WTC11 (cell line): ENCODE results near the gene IRF3. TPM values are rescaled to one million over a fixed set of nuclear protein-coding genes. Genes with fewer than 3 reads are reported as not detected.

Experiments
- ATAC-seq: fragments of 200-7000 bp; cut with Tn5 transposase; 2 replicates; pipeline ENCODE4 v1.10.0; 2021; ENCODE audit warnings: mild to moderate bottlenecking, moderate library complexity
- CTCF ChIA-PET: fragments of 300-600 bp; sonication (Branson Sonifier 250); formaldehyde crosslinking; loops from one replicate; lab custom pipeline; 2021; ENCODE audit warnings: antibody characterized with exemption; lab: Charles Lee
- POLR2A ChIA-PET: fragments of 350-600 bp; sonication (Branson Sonifier 250); formaldehyde crosslinking; loops from one replicate; lab custom pipeline; 2021; ENCODE audit warnings: antibody characterized with exemption; lab: Charles Lee
- DNase-seq: peaks from one replicate; pipeline ENCODE4 v3.0.0; 2021; ENCODE audit warnings: low spot score
- H3K27ac Mint-ChIP-seq: 2 replicates; pipeline ENCODE4 v1.8.0; 2021; ENCODE audit warnings: mixed read lengths
- H3K27me3 Mint-ChIP-seq: 2 replicates; pipeline ENCODE4 v1.8.0; 2021; ENCODE audit warnings: low read depth, mild to moderate bottlenecking, moderate library complexity, mixed read lengths
- H3K36me3 Mint-ChIP-seq: 2 replicates; pipeline ENCODE4 v1.8.0; 2021; ENCODE audit warnings: mixed read lengths
- H3K4me1 Mint-ChIP-seq: 2 replicates; pipeline ENCODE4 v1.8.0; 2022; ENCODE audit warnings: mixed read lengths
- H3K4me3 Mint-ChIP-seq: 2 replicates; pipeline ENCODE4 v1.8.0; 2021; ENCODE audit warnings: mild to moderate bottlenecking, moderate library complexity, mixed read lengths
- H3K9me3 Mint-ChIP-seq: 2 replicates; pipeline ENCODE4 v1.8.0; 2021; ENCODE audit warnings: mixed read lengths
- CREM ChIP-seq: sonication (generic); formaldehyde crosslinking; IDR thresholded peaks from 2 replicates; pipeline ENCODE4 v1.8.1; 2022; ENCODE audit warnings: mild to moderate bottlenecking, missing genetic modification reagents, moderate library complexity
- NFE2L1 ChIP-seq: sonication (generic); formaldehyde crosslinking; IDR thresholded peaks from 2 replicates; pipeline ENCODE4 v1.8.1; 2023; ENCODE audit warnings: missing genetic modification reagents
- NR2C2 ChIP-seq: sonication (generic); formaldehyde crosslinking; IDR thresholded peaks from 2 replicates; pipeline ENCODE4 v1.8.0; 2022; ENCODE audit warnings: mild to moderate bottlenecking, missing genetic modification reagents
- SMAD4 ChIP-seq: sonication (generic); formaldehyde crosslinking; IDR thresholded peaks from 2 replicates; pipeline ENCODE4 v1.8.0; 2022; ENCODE audit warnings: mild to moderate bottlenecking, missing genetic modification reagents
- SP1 ChIP-seq: sonication (generic); formaldehyde crosslinking; conservative IDR thresholded peaks from 2 replicates; pipeline ENCODE4 v1.8.1; 2022; ENCODE audit warnings: missing genetic modification reagents
- ZNF671 ChIP-seq: fragments of 250-450 bp; sonication (Bioruptor Pico); IDR thresholded peaks from 2 replicates; pipeline ENCODE4 v1.8.0; 2021; ENCODE audit warnings: mild to moderate bottlenecking
- total RNA-seq: library from RNA; stranded (reverse); gene quantifications from 3 replicates; pipeline ENCODE4 v1.2.3, GENCODE V29; 2021
- TF ChIP-seq, protein P1 (sequence below): sonication (generic); formaldehyde crosslinking; IDR thresholded peaks from 2 replicates; pipeline ENCODE4 v1.8.0; 2022; ENCODE audit warnings: mild to moderate bottlenecking, missing genetic modification reagents
- TF ChIP-seq, protein P2 (sequence below): sonication (generic); formaldehyde crosslinking; IDR thresholded peaks from 2 replicates; pipeline ENCODE4 v1.8.1; 2023; ENCODE audit warnings: mild to moderate bottlenecking, missing genetic modification reagents
- TF ChIP-seq, protein P3 (sequence below): sonication (generic); formaldehyde crosslinking; IDR thresholded peaks from 2 replicates; pipeline ENCODE4 v1.8.1; 2022; ENCODE audit warnings: low read depth, missing genetic modification reagents, borderline replicate concordance
- TF ChIP-seq, protein P4 (sequence below): sonication (generic); formaldehyde crosslinking; IDR thresholded peaks from 2 replicates; pipeline ENCODE4 v1.8.1; 2022; ENCODE audit warnings: low read depth, mild to moderate bottlenecking, moderate library complexity, missing genetic modification reagents, borderline replicate concordance
- TF ChIP-seq, protein P5 (sequence below): sonication (generic); formaldehyde crosslinking; IDR thresholded peaks from 2 replicates; pipeline ENCODE4 v1.8.1; 2022; ENCODE audit warnings: mild to moderate bottlenecking, moderate library complexity, missing genetic modification reagents
- TF ChIP-seq, protein P6 (sequence below): sonication (generic); formaldehyde crosslinking; IDR thresholded peaks from 2 replicates; pipeline ENCODE4 v1.8.0; 2022; ENCODE audit warnings: missing genetic modification reagents
- TF ChIP-seq, protein P7 (sequence below): sonication (generic); formaldehyde crosslinking; conservative IDR thresholded peaks from 2 replicates; pipeline ENCODE4 v1.8.1; 2023; ENCODE audit warnings: mild to moderate bottlenecking, low read depth, missing genetic modification reagents, moderate library complexity
- TF ChIP-seq, protein P8 (sequence below): sonication (generic); formaldehyde crosslinking; conservative IDR thresholded peaks from 2 replicates; pipeline ENCODE4 v1.8.1; 2022; ENCODE audit warnings: mild to moderate bottlenecking, missing genetic modification reagents

Gene IRF3
- total RNA-seq, 1 experiment from 2014 or later = 165 TPM

DNA sequence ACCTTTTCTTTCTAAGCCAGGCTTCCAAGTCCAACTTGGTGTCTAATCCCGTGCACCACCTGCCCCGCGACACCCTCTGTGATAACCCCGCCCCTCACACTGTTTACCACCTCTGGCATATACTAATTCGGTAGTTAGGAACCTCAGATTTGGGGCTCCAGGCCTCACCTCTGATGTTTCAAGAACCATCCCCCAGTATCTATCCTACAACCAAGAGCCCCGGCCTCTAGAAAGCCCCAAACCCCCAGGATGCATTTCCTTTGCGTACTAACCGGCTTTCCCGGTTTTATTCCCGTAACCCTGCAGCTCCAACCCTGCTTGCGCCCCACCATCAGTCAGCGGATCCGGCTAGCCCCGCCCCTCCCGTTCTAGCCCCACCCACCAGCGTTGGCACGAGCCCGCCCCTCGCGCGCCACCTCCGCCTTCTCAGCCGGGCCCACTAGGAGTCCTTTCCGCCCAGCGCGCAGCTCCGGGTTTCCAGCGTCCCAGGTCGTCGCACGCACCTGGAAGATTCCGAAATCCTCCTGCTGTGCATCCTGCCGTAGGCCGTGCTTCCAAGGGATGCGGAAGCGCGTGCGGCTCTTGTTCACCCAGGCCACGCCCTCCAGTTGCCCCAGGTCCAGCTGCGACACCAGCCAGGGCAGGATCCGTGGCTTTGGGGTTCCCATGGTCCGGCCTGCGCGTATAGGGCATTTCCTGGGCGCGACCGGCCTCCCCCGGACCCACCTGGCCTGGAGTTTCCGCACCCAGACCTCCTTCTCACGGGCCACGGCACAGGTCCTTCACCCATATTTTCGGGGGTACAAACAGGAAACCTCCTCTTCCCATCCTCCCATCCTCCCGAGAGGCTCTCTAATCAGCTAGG, 1.3 kb downstream of the IRF3 start (continued):
- TF ChIP-seq, protein P1, sequence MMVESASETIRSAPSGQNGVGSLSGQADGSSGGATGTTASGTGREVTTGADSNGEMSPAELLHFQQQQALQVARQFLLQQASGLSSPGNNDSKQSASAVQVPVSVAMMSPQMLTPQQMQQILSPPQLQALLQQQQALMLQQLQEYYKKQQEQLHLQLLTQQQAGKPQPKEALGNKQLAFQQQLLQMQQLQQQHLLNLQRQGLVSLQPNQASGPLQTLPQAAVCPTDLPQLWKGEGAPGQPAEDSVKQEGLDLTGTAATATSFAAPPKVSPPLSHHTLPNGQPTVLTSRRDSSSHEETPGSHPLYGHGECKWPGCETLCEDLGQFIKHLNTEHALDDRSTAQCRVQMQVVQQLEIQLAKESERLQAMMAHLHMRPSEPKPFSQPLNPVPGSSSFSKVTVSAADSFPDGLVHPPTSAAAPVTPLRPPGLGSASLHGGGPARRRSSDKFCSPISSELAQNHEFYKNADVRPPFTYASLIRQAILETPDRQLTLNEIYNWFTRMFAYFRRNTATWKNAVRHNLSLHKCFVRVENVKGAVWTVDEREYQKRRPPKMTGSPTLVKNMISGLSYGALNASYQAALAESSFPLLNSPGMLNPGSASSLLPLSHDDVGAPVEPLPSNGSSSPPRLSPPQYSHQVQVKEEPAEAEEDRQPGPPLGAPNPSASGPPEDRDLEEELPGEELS = peak; percentile 86
- TF ChIP-seq, protein P2, sequence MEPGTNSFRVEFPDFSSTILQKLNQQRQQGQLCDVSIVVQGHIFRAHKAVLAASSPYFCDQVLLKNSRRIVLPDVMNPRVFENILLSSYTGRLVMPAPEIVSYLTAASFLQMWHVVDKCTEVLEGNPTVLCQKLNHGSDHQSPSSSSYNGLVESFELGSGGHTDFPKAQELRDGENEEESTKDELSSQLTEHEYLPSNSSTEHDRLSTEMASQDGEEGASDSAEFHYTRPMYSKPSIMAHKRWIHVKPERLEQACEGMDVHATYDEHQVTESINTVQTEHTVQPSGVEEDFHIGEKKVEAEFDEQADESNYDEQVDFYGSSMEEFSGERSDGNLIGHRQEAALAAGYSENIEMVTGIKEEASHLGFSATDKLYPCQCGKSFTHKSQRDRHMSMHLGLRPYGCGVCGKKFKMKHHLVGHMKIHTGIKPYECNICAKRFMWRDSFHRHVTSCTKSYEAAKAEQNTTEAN = peak; percentile 77; the same call in 1 of the 2 replicates
- TF ChIP-seq, protein P3, sequence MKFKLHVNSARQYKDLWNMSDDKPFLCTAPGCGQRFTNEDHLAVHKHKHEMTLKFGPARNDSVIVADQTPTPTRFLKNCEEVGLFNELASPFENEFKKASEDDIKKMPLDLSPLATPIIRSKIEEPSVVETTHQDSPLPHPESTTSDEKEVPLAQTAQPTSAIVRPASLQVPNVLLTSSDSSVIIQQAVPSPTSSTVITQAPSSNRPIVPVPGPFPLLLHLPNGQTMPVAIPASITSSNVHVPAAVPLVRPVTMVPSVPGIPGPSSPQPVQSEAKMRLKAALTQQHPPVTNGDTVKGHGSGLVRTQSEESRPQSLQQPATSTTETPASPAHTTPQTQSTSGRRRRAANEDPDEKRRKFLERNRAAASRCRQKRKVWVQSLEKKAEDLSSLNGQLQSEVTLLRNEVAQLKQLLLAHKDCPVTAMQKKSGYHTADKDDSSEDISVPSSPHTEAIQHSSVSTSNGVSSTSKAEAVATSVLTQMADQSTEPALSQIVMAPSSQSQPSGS (CRISPR knock-in tag) = no peak
- peak; percentile 87 for TF ChIP-seq SP1 (CRISPR knock-in tag)
- 0 out of 2 replicates have a peak, but pooled peaks have one; percentile 63 for TF ChIP-seq CREM (CRISPR knock-in tag)
- no peak for TF ChIP-seq NFE2L1 (CRISPR knock-in tag)
- TF ChIP-seq, protein P4, sequence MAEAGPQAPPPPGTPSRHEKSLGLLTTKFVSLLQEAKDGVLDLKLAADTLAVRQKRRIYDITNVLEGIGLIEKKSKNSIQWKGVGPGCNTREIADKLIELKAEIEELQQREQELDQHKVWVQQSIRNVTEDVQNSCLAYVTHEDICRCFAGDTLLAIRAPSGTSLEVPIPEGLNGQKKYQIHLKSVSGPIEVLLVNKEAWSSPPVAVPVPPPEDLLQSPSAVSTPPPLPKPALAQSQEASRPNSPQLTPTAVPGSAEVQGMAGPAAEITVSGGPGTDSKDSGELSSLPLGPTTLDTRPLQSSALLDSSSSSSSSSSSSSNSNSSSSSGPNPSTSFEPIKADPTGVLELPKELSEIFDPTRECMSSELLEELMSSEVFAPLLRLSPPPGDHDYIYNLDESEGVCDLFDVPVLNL = no peak
- 0 out of 2 replicates have a peak, but pooled peaks have one; percentile 23 for TF ChIP-seq SMAD4

DNA sequence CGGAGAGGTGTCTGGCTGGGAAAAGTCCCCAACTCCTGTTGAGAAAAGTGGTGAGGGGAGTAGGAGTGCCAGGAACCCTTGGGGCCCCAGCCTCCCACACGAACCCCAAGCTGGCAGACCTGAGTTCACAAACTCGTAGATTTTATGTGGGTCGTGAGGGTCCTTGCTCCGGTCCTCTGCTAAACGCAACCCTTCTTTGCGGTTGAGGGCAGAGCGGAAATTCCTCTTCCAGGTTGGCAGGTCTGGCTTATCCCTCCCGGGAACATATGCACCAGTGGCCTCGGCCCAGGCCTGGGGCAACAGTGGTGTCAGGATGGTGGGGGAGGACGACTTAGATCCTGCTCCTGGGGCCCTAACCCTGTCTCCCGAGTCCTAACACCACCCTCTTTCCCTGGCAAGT, 2.4 kb downstream of the IRF3 start:
- TF ChIP-seq, protein P5, sequence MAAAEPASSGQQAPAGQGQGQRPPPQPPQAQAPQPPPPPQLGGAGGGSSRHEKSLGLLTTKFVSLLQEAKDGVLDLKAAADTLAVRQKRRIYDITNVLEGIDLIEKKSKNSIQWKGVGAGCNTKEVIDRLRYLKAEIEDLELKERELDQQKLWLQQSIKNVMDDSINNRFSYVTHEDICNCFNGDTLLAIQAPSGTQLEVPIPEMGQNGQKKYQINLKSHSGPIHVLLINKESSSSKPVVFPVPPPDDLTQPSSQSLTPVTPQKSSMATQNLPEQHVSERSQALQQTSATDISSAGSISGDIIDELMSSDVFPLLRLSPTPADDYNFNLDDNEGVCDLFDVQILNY = no peak
- H3K4me3 Mint-ChIP-seq = peak overlapping the region; percentile 30; the same call in 1 of the 2 replicates
- POLR2A ChIA-PET = interaction anchor here (2.7 kb wide), 1 partner anchor 13 kb away, joined by 29 read pairs; the partner anchor contains the start of gene PRMT1

DNA sequence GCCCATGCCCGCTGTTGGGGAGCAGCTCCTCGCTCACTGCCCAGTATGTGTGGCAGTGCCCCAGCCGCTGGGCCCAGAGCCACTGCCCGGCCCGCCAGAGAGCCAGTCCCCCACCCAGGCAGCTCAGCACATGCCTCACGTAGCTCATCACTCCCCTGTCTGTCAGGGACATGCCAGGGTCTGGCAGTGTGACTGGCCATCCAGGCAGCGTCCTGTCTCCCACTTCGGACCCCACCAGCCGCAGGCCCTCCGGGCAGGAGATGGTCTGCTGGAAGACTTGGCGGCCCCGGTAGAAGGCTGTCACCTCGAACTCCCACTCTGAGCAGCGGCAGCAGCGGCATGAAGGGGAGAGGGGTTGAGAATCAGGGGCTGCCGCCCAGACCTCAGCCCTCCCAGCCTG, 3.6 kb downstream of the IRF3 start:
- H3K36me3 Mint-ChIP-seq = peaks cover 50% of the 10 kb centered on the region
- POLR2A ChIA-PET = interaction anchor here (0.8 kb wide), 1 partner anchor 20 kb away, joined by 4 read pairs; the partner anchor contains the start of gene SCAF1
- ATAC-seq = no peak
- TF ChIP-seq, protein P6, sequence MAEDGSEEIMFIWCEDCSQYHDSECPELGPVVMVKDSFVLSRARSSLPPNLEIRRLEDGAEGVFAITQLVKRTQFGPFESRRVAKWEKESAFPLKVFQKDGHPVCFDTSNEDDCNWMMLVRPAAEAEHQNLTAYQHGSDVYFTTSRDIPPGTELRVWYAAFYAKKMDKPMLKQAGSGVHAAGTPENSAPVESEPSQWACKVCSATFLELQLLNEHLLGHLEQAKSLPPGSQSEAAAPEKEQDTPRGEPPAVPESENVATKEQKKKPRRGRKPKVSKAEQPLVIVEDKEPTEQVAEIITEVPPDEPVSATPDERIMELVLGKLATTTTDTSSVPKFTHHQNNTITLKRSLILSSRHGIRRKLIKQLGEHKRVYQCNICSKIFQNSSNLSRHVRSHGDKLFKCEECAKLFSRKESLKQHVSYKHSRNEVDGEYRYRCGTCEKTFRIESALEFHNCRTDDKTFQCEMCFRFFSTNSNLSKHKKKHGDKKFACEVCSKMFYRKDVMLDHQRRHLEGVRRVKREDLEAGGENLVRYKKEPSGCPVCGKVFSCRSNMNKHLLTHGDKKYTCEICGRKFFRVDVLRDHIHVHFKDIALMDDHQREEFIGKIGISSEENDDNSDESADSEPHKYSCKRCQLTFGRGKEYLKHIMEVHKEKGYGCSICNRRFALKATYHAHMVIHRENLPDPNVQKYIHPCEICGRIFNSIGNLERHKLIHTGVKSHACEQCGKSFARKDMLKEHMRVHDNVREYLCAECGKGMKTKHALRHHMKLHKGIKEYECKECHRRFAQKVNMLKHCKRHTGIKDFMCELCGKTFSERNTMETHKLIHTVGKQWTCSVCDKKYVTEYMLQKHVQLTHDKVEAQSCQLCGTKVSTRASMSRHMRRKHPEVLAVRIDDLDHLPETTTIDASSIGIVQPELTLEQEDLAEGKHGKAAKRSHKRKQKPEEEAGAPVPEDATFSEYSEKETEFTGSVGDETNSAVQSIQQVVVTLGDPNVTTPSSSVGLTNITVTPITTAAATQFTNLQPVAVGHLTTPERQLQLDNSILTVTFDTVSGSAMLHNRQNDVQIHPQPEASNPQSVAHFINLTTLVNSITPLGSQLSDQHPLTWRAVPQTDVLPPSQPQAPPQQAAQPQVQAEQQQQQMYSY (CRISPR knock-in tag) = no peak
- no peak for TF ChIP-seq ZNF671 (CRISPR knock-in tag)
- TF ChIP-seq, protein P7, sequence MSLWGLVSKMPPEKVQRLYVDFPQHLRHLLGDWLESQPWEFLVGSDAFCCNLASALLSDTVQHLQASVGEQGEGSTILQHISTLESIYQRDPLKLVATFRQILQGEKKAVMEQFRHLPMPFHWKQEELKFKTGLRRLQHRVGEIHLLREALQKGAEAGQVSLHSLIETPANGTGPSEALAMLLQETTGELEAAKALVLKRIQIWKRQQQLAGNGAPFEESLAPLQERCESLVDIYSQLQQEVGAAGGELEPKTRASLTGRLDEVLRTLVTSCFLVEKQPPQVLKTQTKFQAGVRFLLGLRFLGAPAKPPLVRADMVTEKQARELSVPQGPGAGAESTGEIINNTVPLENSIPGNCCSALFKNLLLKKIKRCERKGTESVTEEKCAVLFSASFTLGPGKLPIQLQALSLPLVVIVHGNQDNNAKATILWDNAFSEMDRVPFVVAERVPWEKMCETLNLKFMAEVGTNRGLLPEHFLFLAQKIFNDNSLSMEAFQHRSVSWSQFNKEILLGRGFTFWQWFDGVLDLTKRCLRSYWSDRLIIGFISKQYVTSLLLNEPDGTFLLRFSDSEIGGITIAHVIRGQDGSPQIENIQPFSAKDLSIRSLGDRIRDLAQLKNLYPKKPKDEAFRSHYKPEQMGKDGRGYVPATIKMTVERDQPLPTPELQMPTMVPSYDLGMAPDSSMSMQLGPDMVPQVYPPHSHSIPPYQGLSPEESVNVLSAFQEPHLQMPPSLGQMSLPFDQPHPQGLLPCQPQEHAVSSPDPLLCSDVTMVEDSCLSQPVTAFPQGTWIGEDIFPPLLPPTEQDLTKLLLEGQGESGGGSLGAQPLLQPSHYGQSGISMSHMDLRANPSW (CRISPR knock-in tag) = no peak
- TF ChIP-seq, protein P1 = no peak
- TF ChIP-seq, protein P8, sequence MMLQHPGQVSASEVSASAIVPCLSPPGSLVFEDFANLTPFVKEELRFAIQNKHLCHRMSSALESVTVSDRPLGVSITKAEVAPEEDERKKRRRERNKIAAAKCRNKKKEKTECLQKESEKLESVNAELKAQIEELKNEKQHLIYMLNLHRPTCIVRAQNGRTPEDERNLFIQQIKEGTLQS (CRISPR knock-in tag) = no peak
- TF ChIP-seq NR2C2 = no peak

More for the DNA sequence above, 2.4 kb downstream of the IRF3 start:
- no peak for DNase-seq
- peaks cover 7% of the 10 kb centered on the region for H3K9me3 Mint-ChIP-seq
- no peak for ATAC-seq
- H3K27ac Mint-ChIP-seq = no peak overlapping the region
- H3K27me3 Mint-ChIP-seq = no peaks in the 10 kb centered on the region; the same call in 1 of the 2 replicates
- CTCF ChIA-PET = interaction anchor here (1.3 to 3.6 kb wide), 4 partner anchors 12 to 117 kb away, joined by 4 to 35 read pairs (median 11); partner anchors contain the start of genes PRMT1 and SCAF1
- peaks cover 48% of the 10 kb centered on the region for H3K36me3 Mint-ChIP-seq
- peaks cover 12% of the 10 kb centered on the region for H3K4me1 Mint-ChIP-seq

More for the DNA sequence above, 3.6 kb downstream of the IRF3 start:
- no peaks in the 10 kb centered on the region; the same call in 1 of the 2 replicates for H3K27me3 Mint-ChIP-seq
- DNase-seq = no peak
- peaks cover 12% of the 10 kb centered on the region for H3K4me1 Mint-ChIP-seq
- H3K9me3 Mint-ChIP-seq = peaks cover 7% of the 10 kb centered on the region
- no peak overlapping the region for H3K4me3 Mint-ChIP-seq
- CTCF ChIA-PET = interaction anchor here (1.2 kb wide), 1 partner anchor 15 kb away, joined by 3 read pairs; the partner anchor contains the start of gene PRMT1
- H3K27ac Mint-ChIP-seq = no peak overlapping the region
